Islet of Langerhans (tissue), 1 donor: Measurements from ENCODE around the gene THADA.
A peak's percentile ranks its signal among the peaks of the same experiment; 100 is the strongest.
"Not testable (repeated sequence)": the region's sequence is repeated elsewhere in the genome, so short reads cannot be mapped to it uniquely, and the experiment has no call there.

ENCODE experiments used
- FAIRE-seq: peaks from one replicate; lab custom pipeline; 2011; peaks lifted over from hg19 to GRCh38; lab: Jason Lieb, UNC

THADA gene

GRCh38 chr2:43386679-43387078, 209.2 kb downstream of the THADA start:
- not testable (repeated sequence) for FAIRE-seq

GRCh38 chr2:43384143-43384542, 211.7 kb downstream of the THADA start:
- no peak for FAIRE-seq

GRCh38 chr2:43383533-43383932, 212.3 kb downstream of the THADA start:
- no peak for FAIRE-seq

- FAIRE-seq, result no peak
Observed at GRCh38 chr2:43379494-43379893, 216.3 kb downstream of the THADA start.

GRCh38 chr2:43377327-43377726, 218.5 kb downstream of the THADA start:
- FAIRE-seq, result no peak

- no peak for FAIRE-seq
Observed at GRCh38 chr2:43376523-43377198, 219.2 kb downstream of the THADA start.

GRCh38 chr2:43375746-43376522, 219.9 kb downstream of the THADA start:
- no peak for FAIRE-seq

GRCh38 chr2:43372416-43373081, 223.3 kb downstream of the THADA start:
- FAIRE-seq, result no peak

GRCh38 chr2:43370705-43371104, 225.1 kb downstream of the THADA start:
- peak; percentile 99 for FAIRE-seq

- no peak for FAIRE-seq
Observed at GRCh38 chr2:43370146-43370545, 225.7 kb downstream of the THADA start.

GRCh38 chr2:43368483-43369385, 227.1 kb downstream of the THADA start:
- no peak for FAIRE-seq

GRCh38 chr2:43367012-43367782, 228.6 kb downstream of the THADA start:
- no peak for FAIRE-seq

GRCh38 chr2:43363120-43363519, 232.7 kb downstream of the THADA start:
- no peak for FAIRE-seq

GRCh38 chr2:43361286-43361685, 234.6 kb downstream of the THADA start:
- FAIRE-seq, result no peak

GRCh38 chr2:43360137-43360536, 235.7 kb downstream of the THADA start:
- FAIRE-seq, result peak; percentile 47

GRCh38 chr2:43358410-43359201, 237.2 kb downstream of the THADA start:
- no peak for FAIRE-seq

GRCh38 chr2:43356774-43357173, 239.1 kb downstream of the THADA start:
- FAIRE-seq, result no peak

- FAIRE-seq, result no peak
Observed at GRCh38 chr2:43355399-43355798, 240.4 kb downstream of the THADA start.

GRCh38 chr2:43349904-43350303, 245.9 kb downstream of the THADA start:
- no peak for FAIRE-seq

GRCh38 chr2:43348908-43349661, 246.8 kb downstream of the THADA start:
- no peak for FAIRE-seq
